Daoy (cell line): Measurements from ENCODE around the gene C19orf67. TPM values are rescaled to one million over a fixed set of nuclear protein-coding genes. Genes with fewer than 3 reads are reported as not detected.

Source experiments
- DNase-seq: peaks from one replicate; pipeline ENCODE4 v3.0.0-alpha.2; 2015; ENCODE audit warnings: low read depth
- total RNA-seq: library from RNA; depleted of rRNA; stranded (reverse); fragments of >200 nt; shearing (Covaris generic); gene quantifications from 2 replicates; pipeline ENCODE4 v1.2.3, GENCODE V29; 2014; rRNA removed

Gene C19orf67
- not detected in 2 replicates for total RNA-seq

DNA sequence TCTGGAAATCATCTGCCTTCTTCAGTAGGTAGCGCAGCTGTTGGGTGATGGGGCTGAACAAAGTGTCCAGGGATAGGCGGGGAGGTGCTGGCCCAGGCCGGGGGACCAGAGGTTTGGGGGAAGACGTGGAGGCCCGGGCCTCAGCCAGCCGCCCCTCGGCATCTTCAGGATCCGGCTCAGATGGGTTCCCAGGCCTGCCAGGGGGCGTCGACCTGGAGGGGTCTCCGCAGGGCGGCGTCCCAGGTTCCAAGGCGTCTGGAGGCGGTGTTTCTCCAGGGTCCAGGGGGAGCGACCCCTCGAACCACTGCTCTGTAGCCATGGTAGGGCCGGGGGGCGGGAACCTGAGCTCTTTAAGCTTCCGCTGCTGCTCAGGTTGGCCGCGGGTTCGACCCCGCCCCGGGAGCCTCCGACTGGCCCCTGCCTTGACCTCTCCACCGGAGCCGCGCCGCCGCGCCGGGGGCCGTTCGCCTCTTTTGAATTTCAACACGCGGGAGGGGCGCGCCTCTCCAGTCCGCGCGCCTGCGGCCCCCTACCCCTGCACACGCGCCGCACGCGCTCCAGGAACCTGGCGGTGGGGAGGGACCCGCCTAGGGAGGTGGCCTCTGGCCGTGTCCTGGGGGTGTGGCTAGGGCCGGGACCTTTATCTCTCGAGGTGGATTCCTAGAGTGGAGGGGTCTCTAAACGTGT lies at the start of gene C19orf67:
Gene C19orf67 (minus strand): TSS at position 475 of the 687 bp plus-strand sequence. CDS start 156 bp downstream, at position 319.
- DNase-seq, result no peak

DNA sequence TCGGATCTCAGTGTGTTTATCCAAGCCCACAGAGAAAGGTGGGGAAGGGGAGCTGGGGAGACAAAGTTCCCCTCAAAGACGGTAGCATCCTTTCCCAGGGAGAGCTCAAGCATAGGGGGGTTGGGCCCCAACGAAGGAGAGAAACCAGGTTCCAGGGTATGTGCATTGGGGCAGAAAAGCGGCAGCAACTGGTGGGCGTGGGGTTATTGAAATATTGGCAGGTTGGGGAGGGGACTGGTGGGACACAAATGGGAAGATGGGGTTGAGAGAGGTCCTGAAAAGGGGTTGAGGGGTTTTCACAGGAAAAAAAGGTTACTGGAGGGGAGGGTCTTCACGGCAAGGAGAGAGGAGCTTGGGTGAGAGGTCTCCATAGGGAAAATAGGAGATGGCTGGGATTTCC lies 49.8 kb upstream of the C19orf67 start:
- no peak for DNase-seq

DNA sequence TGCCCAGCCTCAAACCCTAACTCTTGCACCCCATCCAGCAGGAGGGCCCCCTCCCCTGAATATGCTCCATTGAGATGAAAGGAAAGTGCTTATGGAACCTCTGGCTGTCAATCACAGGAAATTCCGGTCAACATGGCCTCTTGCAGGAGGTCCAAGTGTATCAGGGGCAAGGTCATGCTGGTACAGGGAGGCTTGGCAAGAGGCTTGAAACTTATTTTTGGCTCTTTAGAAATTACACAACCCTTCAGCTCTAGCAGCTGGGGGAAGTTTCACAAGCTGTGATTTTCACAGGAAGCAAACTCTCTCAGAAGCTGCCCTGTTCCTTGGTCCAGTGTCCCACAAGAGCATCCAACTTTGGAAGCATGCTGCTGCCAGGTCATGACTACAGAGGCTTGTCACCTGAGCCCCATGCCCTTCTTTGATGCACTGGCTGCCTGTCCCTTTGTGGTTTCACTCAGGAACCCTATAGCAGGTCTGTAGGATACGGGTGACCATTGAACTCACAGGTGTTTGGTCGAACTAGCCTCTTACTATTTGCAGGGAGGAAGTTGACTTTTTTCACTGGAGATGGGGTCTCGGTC lies 42.4 kb upstream of the C19orf67 start:
- no peak for DNase-seq

DNA sequence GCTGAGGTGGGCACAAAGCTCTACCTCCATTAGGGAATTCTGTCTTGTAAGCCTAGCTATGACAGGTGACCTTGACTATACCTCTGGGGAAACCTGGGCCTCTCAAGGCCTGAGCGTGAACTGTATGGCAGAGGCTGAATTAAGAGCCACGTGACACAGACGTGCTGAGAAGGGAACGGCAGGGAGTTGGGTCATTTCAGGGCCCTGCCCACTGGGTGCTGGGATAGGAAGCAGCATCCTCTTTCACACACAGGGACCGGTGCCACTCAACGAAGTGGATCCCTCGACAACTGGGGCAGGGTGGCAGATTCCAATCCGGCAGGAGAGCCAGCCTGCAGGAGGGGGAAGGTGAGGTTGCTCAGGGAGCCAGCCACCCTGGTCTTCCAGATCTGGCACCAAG lies 41.6 kb upstream of the C19orf67 start:
- no peak for DNase-seq

DNA sequence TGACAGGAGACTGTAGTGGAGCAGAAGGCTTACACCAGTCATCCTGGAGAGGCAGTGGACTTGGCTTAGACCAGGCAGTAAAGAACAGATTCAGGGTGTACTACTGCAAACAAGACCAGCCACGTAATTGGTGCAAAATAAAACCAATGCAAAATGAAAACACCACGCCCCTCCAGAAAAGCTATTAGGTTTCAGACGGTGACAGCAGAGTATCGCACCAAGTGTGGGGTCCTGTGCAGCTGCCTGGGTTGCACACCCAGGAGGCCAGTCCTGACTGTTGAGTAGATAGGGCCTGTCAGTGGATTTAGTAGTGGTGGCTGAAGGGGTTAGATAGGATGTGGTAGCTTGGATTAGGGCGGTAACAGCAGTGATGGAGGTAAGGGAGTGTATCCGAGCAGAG lies 37.3 kb upstream of the C19orf67 start:
- no peak for DNase-seq

DNA sequence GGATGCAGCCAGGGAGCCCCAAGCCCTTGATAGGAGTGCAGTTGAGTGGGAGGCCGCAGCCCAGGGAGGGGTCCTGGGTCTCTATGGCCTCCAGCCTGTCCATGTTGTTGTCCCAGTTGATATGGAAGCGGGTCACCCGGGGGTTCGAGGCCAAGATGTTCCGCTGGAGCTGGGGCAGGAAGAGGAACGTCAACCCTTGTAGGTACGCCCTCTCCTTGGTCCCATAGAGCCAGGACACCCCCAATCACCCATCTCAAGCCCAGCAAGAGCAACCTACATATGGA lies 34.9 kb upstream of the C19orf67 start:
- DNase-seq, result no peak

DNA sequence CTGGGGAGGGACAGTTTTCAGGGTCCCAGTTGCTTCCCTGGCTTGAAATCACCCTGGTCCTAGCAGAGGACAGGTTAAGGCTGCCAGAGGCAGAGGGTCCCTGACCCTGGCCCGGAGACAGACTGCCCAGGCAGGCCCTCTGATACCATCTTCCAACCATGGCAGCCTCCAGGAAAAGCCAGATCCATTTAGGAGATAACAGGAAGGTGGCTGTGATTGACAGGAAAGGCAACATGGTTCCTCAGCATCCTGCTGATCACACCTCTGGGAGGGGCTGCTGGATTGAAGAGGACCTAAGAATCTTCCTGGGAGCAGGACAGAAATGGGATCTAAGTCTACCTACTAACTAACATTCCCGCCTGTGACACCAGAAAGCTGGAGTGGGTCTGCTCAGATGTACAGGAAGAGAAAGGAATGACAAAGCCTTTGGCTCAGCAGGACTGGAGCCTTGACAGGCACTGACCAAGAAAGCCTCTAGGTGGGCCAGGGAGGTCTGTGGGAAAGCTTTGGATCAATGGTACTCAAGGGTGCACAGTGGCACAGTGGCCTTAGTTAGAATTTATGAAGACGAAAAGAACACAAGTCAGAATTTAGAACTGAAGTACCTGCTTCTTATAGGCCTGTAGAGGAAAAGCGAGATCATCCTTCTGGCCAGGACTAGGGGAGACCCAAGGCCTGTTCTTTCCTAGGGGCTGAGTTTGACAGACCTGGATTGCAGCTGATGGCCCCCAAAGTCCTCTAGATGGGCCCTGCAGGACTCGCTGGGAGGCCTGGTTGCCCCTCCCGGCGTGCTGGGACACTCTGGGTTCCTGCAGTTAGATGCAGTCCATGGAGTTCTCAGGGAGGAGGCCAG lies 34.3 kb upstream of the C19orf67 start:
- no peak for DNase-seq

DNA sequence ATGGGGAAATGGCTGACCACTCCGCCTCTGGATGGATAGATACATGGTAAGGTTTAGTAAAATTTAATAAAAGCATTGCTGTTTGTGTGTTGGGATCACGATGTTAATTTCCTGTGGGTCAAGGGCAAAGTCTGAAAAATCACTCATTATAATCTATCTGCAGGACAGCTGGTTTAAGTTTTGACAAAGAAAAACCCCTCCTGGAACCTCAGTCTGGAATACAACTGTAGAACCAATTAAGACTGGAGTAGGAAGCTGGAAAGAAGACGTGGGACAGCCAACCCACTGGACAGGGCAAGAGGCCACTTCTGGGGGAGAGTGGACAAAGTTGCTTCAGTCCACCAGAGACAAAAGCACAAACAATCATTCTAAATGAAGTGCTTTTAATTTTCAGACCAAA lies 33.6 kb upstream of the C19orf67 start:
- DNase-seq, result no peak

DNA sequence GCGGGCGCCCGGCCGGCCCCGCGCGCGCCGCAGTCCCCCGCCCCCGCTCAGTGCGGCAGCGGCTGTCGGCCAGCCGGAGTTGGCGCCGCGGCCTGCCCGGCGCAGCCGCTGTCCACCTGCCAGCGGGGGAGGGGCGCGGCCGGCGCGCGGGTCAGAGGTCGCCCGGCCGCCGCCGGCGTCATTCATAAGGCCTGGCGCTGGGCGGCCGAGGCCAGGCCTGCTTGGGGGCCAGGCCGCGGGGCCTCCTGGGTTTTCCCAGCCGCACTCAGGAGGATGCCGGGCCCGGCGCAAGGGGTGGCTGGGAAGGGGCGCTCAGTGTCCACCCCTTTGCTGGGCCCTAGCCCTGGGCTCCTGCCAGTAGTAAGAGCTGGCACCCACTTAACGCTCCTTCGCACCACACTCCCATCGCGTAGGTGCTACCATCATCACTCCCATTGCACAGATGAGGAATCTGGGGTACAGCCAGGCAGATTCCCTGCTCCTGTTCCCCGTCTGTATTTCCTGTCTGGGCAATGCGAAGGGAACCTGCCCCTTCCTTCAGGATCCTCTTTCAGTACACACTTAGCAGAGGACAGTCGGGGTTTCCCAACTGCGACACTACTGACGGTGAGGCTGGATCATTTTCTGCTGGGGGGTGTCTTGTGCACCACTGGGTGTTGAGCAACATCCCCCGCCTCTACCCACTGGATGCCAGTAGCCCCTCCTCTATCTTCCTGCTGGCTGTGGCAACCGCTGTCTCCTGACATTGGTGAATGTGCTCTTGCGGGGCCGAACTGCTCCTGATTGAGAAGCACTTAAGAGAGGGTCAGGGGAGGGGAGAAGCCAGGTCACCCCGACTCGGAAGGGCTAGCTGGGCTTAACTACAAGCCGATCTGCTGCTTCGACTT lies 32.8 kb upstream of the C19orf67 start:
- DNase-seq, result peak; percentile 62

DNA sequence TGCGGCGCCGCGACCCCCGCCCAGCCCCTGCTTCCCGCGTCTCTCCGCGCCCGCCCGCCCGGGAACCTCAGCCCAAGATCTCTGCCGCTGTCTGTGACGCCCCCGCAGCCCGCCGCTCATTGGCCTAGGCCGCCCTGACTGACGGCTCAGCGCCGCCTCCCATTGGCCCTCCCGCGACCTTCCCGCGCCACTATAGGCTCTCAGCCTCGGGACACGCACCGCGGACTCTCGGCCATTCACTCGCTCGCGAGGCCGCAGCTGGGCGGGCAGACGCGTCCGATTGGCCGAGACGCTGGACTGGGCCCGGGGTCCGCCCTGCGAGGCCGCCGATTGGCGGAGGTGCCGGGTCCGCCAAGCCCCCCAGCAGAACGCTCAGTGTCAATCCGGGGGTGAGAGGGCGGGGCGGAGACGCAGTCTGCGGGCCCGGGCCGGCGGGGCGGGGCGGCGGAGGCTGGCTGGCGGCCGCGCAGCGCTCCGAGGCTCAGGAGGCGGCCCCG lies 32.1 kb upstream of the C19orf67 start, which contains the start of gene PRKACA:
Gene PRKACA (minus strand): TSS at position 95 of the 497 bp plus-strand sequence. CDS start 215 bp downstream, outside the sequence.
- DNase-seq, result peak; percentile 100

DNA sequence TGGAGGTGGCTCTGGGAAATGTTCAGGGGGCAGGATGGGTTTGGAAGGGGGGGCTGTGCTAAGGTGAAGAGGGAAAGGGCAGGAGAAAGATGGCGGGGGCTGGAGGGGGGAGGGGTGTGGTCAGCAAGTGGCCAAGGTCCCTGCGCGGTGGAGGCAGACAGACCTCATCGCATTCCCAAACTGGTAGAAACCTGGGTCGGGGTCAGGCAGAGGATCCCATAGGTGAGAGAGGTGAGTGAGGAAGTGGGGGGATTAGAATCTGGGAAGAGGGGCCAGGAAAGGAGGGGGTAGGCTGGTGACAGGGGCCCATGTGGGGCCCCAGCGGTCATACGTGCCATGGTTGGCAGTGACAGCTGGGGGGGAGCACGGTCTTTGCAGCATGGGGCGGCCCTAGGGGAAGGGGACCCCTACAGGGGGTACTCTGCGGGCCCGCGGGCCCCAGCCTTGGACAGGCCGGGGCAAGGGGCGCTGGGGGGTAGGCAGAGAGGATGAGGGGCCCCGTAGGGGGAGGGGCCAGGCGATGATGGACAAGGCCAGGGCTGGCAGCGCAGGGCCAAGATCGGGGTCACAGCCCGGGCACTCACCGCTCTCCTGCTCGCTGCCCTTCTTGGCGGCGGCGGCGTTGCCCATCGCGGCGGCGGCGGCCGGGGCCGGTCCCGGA lies 31.5 kb upstream of the C19orf67 start:
- DNase-seq, result peak; percentile 22

DNA sequence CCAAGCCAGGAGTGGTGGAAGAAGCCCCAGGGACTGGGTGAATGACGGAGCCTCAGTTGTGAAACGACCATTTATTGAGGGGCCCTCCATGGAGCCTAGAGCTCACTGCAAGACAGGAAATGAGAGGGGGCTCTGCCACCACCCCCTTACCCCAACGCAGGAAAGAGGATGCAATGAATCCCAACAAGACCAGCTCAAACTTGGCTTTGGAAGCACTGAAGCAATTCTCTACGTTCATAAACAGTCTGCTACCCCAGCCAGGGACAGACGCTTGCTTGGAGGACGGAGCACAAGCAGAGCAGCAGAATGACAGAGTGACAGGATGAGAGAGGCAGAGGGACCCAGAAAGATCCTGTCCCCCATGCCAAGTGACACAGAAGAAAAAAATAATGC lies 30.9 kb upstream of the C19orf67 start:
- no peak for DNase-seq

DNA sequence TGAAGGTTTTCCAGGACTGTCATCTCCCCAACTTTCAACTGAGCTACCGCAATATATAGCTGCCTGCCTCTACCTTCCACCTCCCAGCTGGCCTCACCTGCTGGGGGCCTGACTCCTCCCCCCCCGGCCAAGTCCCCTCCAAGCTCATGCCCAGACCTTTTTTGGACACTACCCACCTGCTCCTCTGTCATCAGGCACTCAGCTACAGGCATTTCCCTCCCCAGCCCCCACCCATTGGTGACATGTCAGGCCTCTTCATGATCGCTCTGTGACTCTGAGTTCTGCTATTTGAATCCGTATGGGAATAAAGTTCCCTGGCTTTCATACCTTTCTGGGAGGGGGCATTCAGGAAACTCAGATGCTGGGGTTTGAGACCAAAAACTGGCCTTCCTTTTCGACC lies 30.2 kb upstream of the C19orf67 start:
- DNase-seq, result no peak

DNA sequence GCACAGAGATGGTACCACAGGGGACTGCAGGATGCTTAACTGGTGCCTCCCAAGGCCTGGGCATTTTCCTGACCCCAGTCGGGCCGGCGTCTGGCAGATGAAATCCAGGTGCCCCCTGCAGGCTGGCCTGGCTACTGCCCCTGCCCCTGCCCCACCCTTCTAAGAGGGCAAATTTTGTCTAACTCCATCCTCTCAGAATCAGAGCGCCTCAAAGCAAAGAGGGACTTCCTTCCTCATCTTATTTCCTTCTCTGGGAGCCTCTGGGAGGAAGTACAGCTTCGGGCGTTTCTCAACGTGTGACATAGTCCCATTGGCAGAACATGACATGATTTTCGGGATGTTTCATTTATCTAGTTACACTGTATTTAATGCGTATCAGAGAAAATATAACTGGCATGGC lies 29.3 kb upstream of the C19orf67 start:
- peak; percentile 50 for DNase-seq

DNA sequence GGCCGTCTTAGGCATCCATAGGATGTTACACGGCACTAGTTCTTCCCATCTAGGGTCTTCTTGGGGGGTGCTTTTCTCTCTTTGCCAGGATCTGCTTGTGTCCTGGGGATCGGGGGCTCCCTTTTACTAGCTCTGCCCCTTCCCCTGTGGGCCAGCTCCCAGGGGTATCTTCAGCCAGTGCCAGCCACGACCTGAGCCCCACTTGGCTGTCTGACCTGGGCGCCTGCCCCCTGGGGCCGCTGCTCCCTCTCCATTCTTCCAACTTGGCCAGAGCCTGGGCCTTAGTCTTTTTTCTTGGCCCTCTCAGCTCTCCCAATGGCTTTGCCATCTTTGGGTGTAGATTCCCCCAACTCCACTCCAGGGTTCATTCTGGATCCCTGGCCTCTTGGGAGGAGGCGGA lies 28.9 kb upstream of the C19orf67 start:
- no peak for DNase-seq

DNA sequence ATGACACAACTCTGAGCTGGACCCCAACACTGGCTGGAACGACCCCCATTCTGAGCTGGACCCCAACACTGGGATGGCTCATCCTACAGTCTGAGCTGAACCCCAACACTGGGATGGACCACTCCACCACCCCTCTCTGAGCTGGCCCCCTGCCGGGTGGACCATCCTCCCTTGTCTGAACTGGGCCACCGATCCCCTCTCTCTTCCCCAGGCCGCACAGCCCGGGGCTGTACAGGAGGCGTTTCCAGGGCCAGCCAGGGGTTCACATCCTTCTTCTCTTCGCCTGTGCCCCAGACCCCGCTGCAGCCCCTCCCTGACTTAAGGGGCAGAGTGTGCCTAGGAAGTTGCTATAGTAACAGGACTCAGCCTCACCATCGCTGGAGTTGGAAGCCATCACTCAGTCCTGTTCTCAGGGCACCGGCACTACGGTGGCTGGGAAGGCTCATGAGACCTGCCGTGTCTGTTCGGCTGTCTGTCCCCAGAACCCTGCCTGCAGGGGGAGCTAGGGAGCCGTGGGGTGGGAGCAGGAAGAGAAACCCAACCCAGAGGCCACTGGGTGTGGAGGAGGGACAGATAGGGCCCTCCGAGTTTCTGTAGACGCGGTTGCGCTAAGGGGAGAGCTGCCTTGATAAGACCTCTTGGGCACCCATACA lies 28.3 kb upstream of the C19orf67 start:
- DNase-seq, result no peak

DNA sequence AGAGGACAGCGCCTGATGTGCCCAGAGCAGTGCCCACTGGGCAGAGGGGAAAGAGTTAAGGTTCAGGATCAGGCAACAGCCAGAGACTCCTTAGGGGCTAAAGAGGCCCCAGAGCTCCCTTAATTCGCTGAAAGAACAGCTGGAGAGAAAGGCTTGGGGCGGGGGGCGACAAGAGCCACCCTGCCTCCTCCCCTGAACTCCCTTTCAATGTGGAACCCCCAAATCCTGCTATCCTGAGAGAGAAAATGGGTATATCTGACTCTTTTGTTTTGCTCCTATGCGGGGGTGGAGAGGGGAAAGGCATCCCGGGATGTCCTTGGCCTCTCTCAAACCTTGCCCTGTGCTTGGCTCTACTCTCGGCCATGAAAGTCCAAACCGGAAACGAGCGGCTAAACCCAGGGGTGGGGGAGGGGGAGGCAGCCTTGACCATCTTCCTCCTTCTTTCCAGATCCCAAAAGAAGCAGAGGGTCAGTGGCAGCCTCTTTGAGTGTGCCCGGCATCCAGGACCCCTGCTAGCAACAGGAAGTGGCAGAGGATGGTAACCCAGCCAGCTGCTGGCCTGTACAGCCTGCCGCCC lies 27.3 kb upstream of the C19orf67 start:
- DNase-seq, result no peak

DNA sequence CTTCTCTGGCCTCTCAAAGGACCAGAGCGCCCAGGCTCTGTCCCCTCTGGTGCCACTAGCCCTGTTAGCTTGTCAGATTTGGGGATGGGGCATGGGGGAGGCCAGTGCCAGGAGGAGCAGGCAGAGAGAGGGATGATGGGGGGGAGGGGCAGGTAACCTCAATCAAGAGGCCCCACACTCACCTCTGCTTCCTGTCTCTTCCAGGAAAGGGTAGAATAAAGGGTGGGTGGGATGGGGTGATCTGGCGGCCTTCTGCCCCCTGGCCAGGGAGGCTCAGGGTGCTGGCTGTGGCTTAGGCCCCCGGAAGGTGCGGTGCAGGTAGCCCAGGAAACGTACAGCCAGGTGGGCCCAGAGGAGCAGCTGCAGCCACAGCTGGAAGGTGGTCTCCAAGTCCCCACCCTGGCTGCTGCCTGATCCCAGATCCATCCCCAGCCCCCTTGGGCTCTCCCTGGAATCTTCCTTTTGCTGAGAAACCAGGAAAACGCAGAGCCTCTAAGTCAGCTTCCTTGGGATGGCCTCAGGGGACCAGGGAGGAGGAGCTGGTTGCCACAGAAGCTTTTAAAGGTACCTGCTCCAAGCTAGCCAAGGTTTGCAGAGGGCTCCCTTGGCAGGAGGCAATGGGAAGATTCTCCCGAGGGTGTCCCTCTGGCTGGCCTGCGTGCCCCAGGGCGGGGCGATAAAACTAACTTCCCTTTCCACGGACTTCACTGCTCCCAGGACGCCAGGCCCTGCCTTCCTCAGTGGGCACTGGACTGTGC lies 26.6 kb upstream of the C19orf67 start:
- DNase-seq, result no peak

DNA sequence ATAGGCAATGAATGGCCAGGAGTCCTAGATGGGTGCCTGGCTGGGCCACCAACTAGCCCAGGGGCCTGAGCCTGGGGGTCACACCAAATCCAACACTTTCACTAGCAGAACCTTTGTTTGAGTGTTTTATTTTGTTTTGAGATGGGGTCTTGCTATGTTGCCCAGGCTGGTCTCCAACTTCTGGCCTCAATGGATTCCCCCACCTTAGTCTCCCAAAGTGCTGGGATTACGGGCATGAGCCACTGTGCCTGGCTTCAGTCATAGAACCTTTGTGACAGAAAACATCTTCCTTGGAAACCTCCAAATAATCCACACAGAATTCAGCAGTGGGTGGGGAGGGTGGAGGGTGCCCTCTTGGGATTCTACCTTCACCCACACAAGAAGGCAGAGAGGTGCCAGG lies 25.9 kb upstream of the C19orf67 start:
- DNase-seq, result no peak

DNA sequence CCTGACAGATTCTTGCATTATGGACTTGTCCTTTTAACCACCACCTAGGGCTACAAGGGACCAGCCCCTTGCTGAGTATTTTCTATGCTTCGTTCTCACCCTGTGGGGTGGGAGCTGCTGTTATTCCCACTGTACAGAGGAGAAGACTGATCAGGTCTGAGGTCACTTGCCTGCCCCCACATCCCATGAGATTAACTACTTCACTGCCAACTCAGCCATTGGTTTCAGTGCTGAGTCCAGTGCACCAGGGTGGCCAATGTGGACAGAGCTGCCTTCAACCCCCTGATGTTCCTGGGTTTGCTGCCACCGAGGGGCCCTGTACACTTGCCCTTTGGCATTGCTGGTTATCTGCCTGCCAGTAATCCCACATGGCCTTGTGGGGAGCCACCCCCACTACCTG lies 25.1 kb upstream of the C19orf67 start:
- DNase-seq, result no peak
